SU-DHL-6 (cell line): ENCODE measurements around the gene ID1.

Experiments used
- EZH2phosphoT487 ChIP-seq: fragments of 200-600 bp; sonication (generic), shearing (Covaris generic); conservative IDR thresholded peaks from 2 replicates; pipeline ENCODE4 v1.6.1; 2018; ENCODE audit warnings: mild to moderate bottlenecking, antibody characterized with exemption, low read length, moderate library complexity, mixed read lengths
- TF ChIP-seq, protein P1 (sequence below): fragments of 200-600 bp; sonication (generic); IDR thresholded peaks from one replicate; pipeline ENCODE4 v1.5.1; 2017; ENCODE audit warnings: antibody characterized with exemption, mild to moderate bottlenecking, low read length, moderate library complexity; ENCODE audit not compliant: insufficient read depth, poor library complexity, severe bottlenecking

DNA sequence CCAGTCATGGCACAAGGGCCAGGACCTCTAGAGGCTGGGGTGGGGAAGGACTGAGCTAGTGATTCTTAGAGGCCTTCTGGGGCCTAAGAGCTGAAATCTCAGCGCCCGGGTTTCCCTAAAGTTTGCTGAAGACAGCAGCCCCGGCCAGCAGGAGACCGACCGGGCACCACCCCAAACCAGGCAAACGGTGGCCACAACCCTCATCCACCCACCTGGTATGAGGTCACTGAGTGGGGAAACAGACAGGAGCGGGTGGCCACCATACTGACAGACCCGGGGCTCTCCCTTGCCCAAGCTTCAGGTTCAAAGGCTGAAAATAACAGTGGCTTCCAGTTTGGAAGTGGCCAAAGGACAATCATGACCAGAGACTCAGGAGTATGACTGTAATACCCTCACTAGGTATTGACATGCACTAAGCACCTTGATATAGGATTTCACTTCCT is 35.0 kb upstream of the ID1 start:
- TF ChIP-seq, protein P1, sequence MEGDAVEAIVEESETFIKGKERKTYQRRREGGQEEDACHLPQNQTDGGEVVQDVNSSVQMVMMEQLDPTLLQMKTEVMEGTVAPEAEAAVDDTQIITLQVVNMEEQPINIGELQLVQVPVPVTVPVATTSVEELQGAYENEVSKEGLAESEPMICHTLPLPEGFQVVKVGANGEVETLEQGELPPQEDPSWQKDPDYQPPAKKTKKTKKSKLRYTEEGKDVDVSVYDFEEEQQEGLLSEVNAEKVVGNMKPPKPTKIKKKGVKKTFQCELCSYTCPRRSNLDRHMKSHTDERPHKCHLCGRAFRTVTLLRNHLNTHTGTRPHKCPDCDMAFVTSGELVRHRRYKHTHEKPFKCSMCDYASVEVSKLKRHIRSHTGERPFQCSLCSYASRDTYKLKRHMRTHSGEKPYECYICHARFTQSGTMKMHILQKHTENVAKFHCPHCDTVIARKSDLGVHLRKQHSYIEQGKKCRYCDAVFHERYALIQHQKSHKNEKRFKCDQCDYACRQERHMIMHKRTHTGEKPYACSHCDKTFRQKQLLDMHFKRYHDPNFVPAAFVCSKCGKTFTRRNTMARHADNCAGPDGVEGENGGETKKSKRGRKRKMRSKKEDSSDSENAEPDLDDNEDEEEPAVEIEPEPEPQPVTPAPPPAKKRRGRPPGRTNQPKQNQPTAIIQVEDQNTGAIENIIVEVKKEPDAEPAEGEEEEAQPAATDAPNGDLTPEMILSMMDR: no peak
- TF ChIP-seq EZH2phosphoT487: no peak
